BJ (cell line): Measurements from ENCODE around the gene DSCAML1. TPM values are rescaled to one million over a fixed set of nuclear protein-coding genes. Genes with fewer than 3 reads are reported as not detected.
A peak's percentile ranks its signal among the peaks of the same experiment; 100 is the strongest.
"Not testable (repeated sequence)": the region's sequence is repeated elsewhere in the genome, so short reads cannot be mapped to it uniquely, and the experiment has no call there.

Experiments used
- CTCF ChIA-PET: fragments of 350-600 bp; formaldehyde crosslinking; extraction: SDS; loops from one replicate; lab custom pipeline; 2021; ENCODE audit warnings: antibody characterized with exemption, inconsistent platforms; lab: Yijun Ruan, JAX
- POLR2A ChIA-PET: fragments of 300-600 bp; sonication (Branson Sonifier 250); formaldehyde crosslinking; extraction: SDS; loops from one replicate; lab custom pipeline; 2021; ENCODE audit warnings: antibody characterized with exemption; lab: Charles Lee
- DNase-seq: peaks from one replicate; pipeline ENCODE4 v3.0.0-alpha.2; 2011; ENCODE audit warnings: low read depth
- H3K27me3 ChIP-seq: 2 replicates; pipeline ENCODE4 v1.6.0; 2011; ENCODE audit warnings: low read length; ENCODE audit not compliant: control insufficient read depth, insufficient read depth
- H3K36me3 ChIP-seq: 2 replicates; pipeline ENCODE4 v1.5.1; 2011; ENCODE audit warnings: low read length; ENCODE audit not compliant: control insufficient read depth, insufficient read depth
- H3K4me3 ChIP-seq: 2 replicates; pipeline ENCODE4 v1.5.1; 2011; ENCODE audit warnings: low read depth, mild to moderate bottlenecking, control low read depth, low read length
- polyA plus RNA-seq: library from polyadenylated mRNA; depleted of rRNA; stranded (reverse); fragments of >200 nt; gene quantifications from 2 replicates; pipeline ENCODE4 v1.2.3, GENCODE V29; 2011
- TF ChIP-seq, protein P1 (sequence below): IDR thresholded peaks from 2 replicates; pipeline ENCODE4 v1.5.1; 2011; ENCODE audit warnings: low read depth, mild to moderate bottlenecking, control low read depth, inconsistent platforms, low read length, moderate library complexity; ENCODE audit not compliant: insufficient read depth

The DSCAML1 gene
- polyA plus RNA-seq, 1 experiment: not detected

- peaks cover under 1% of the 10 kb centered on the region; the same call in 1 of the 2 replicates for H3K27me3 ChIP-seq
- no peak overlapping the region for H3K4me3 ChIP-seq
- CTCF ChIA-PET: interaction anchor here (1.8 to 6.0 kb wide), 4 partner anchors 20 to 388 kb away, joined by 6 to 52 read pairs (median 38); no protein-coding TSS in a partner anchor
- POLR2A ChIA-PET: interaction anchor here (0.6 kb wide), 1 partner anchor 149 kb away, joined by 4 read pairs; no protein-coding TSS in a partner anchor
- TF ChIP-seq, protein P1, sequence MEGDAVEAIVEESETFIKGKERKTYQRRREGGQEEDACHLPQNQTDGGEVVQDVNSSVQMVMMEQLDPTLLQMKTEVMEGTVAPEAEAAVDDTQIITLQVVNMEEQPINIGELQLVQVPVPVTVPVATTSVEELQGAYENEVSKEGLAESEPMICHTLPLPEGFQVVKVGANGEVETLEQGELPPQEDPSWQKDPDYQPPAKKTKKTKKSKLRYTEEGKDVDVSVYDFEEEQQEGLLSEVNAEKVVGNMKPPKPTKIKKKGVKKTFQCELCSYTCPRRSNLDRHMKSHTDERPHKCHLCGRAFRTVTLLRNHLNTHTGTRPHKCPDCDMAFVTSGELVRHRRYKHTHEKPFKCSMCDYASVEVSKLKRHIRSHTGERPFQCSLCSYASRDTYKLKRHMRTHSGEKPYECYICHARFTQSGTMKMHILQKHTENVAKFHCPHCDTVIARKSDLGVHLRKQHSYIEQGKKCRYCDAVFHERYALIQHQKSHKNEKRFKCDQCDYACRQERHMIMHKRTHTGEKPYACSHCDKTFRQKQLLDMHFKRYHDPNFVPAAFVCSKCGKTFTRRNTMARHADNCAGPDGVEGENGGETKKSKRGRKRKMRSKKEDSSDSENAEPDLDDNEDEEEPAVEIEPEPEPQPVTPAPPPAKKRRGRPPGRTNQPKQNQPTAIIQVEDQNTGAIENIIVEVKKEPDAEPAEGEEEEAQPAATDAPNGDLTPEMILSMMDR: no peak
- DNase-seq: no peak
- no peaks in the 10 kb centered on the region for H3K36me3 ChIP-seq
Measured at GRCh38 chr11:117814204-117814765, 17.3 kb upstream of the DSCAML1 start.

DNA sequence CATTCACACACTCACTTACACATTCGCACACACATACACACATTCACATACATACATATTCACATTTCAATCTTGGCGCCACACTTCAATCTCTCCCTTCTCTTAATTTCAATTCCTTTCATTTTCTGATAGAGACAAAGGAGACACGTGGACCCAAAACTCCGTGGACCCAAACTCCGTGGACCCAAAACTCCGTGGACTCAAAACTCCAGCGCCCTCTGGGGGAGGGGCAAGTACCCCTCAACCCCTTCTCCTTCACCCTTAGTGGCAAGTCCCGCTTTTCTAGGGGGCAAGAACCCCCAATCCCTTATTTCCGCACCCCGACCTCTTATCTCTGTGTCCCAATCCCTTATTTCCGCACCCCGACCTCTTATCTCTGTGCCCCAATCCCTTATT lies 13.0 kb upstream of the DSCAML1 start:
- CTCF ChIA-PET: interaction anchor here (2.9 to 8.1 kb wide), 7 partner anchors 8 to 383 kb away, joined by 18 to 155 read pairs (median 34); partner anchors contain the start of gene FXYD2
- POLR2A ChIA-PET, H3K36me3 ChIP-seq, H3K27me3 ChIP-seq, DNase-seq, H3K4me3 ChIP-seq: not testable (repeated sequence)

DNA sequence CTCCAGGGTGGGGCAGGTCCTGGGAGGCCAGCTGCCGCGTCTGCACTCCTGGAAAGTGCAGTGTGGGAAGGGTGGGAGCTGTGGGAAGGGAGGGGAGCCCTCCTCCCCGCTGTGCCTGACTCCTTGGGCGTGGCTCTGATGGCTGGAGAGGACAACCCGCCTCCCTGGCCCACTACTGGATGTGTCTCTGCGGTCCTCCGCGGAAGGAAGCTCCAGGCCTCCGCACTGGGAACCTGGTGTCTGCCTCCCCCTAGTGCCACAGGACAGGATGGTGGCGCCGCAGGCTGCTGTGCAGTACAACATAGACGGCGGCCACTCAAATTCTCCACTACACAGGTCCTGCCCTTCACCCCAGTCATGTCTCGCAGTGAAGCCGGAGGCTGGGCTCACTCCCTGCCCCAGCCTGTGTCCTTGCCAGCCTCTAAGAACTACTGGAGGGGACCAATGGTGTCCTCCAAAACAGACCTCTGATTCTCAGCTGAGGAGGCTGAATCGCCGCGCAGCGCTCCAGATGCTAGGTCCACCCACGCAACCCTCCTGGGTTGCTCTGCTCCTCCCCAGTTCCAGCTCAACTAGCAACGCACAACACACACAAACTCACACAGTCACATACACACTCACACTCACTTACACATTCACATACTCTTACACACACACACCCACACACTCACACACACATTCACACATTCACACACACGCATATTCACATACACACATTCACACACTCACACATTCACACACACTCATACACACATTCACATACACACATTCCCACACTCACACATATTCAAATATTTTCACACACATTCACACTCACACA lies 12.4 kb upstream of the DSCAML1 start:
- DNase-seq: no peak
- no peak overlapping the region for H3K4me3 ChIP-seq
- POLR2A ChIA-PET: no interaction called here
- H3K27me3 ChIP-seq: peaks cover 2% of the 10 kb centered on the region
- CTCF ChIA-PET: interaction anchor here (0.5 to 8.1 kb wide), 11 partner anchors 8 to 383 kb away, joined by 3 to 155 read pairs (median 26); partner anchors contain the start of gene FXYD2
- H3K36me3 ChIP-seq: no peaks in the 10 kb centered on the region
- TF ChIP-seq, protein P1: peak; percentile 48

- ChIA-PET CTCF (interaction anchor here (0.7 to 8.1 kb wide), 14 partner anchors 9 to 382 kb away, joined by 3 to 155 read pairs (median 16); partner anchors contain the start of gene FXYD2), POLR2A (no interaction called here)
- no peak for DNase-seq
- Histone ChIP-seq H3K27me3 (peaks cover 2% of the 10 kb centered on the region), H3K36me3 (no peaks in the 10 kb centered on the region), H3K4me3 (no peak overlapping the region)
- TF ChIP-seq, protein P1: no peak
Measured at GRCh38 chr11:117808784-117809183, 11.8 kb upstream of the DSCAML1 start.

- CTCF ChIA-PET: interaction anchor here (0.6 to 8.1 kb wide), 33 partner anchors 8 to 569 kb away, joined by 3 to 155 read pairs (median 5); partner anchors contain the start of gene FXYD2
- H3K4me3 ChIP-seq: no peak overlapping the region
- TF ChIP-seq, protein P1: peak; percentile 89
- POLR2A ChIA-PET: interaction anchor here (0.5 kb wide), 1 partner anchor 436 kb away, joined by 16 read pairs; no protein-coding TSS in a partner anchor
- peaks cover 2% of the 10 kb centered on the region for H3K27me3 ChIP-seq
- no peak for DNase-seq
- no peaks in the 10 kb centered on the region for H3K36me3 ChIP-seq
Measured at GRCh38 chr11:117807482-117808327, 10.7 kb upstream of the DSCAML1 start.
